DND-41 (cell line): ENCODE data around the gene ARL6IP4.

ENCODE experiments used
- ATAC-seq: fragments of 200-7000 bp; cut with Tn5 transposase; 3 replicates; pipeline ENCODE4 v1.9.1; 2021; ENCODE audit warnings: low read depth; ENCODE audit not compliant: insufficient read depth
- DNase-seq: peaks from one replicate; pipeline ENCODE4 v3.0.0-alpha.2; 2020
- H2AFZ ChIP-seq: 2 replicates; pipeline ENCODE4 v1.6.0; 2012; ENCODE audit warnings: low read depth, low read length
- H3K27ac ChIP-seq: 2 replicates; pipeline ENCODE4 v1.5.1; 2012; ENCODE audit warnings: low read length, inconsistent platforms
- H3K27me3 ChIP-seq: fragments of 200-600 bp; sonication (generic); 2 replicates; pipeline ENCODE4 v1.6.0; 2012; ENCODE audit warnings: low read length, mild to moderate bottlenecking, inconsistent platforms; ENCODE audit not compliant: insufficient read depth, poor library complexity
- H3K36me3 ChIP-seq: 2 replicates; pipeline ENCODE4 v1.5.1; 2012; ENCODE audit warnings: low read length, inconsistent platforms; ENCODE audit not compliant: insufficient read depth
- H3K4me1 ChIP-seq: 2 replicates; pipeline ENCODE4 v1.5.1; 2012; ENCODE audit warnings: mild to moderate bottlenecking, low read length; ENCODE audit not compliant: insufficient read depth
- H3K4me2 ChIP-seq: 2 replicates; pipeline ENCODE4 v1.6.0; 2012; ENCODE audit warnings: mild to moderate bottlenecking, moderate library complexity, low read length, inconsistent platforms; ENCODE audit not compliant: insufficient read depth
- H3K4me3 ChIP-seq, 2 experiments: fragments of 200-600 bp in 1 of 2; shearing (Covaris generic) in 1 of 2; 2 replicates each; pipeline ENCODE4 v1.5.1; 2012 to 2016; ENCODE audit warnings: inconsistent platforms in 2 of 2, low read length in 2 of 2, mild to moderate bottlenecking in 2 of 2, low read depth in 1 of 2, moderate library complexity in 1 of 2
- H3K79me2 ChIP-seq: 2 replicates; pipeline ENCODE4 v1.6.0; 2012; ENCODE audit warnings: low read length, inconsistent platforms; ENCODE audit not compliant: insufficient read depth
- H3K9ac ChIP-seq: 2 replicates; pipeline ENCODE4 v1.6.0; 2012; ENCODE audit warnings: low read depth, mild to moderate bottlenecking, inconsistent platforms, low read length, moderate library complexity
- H3K9me3 ChIP-seq: 2 replicates; pipeline ENCODE4 v1.5.1; 2012; ENCODE audit warnings: low read length, moderate library complexity, mild to moderate bottlenecking, inconsistent platforms; ENCODE audit not compliant: insufficient read depth, severe bottlenecking
- H4K20me1 ChIP-seq: 2 replicates; pipeline ENCODE4 v1.6.0; 2012; ENCODE audit warnings: low read length; ENCODE audit not compliant: insufficient read depth
- CTCF ChIP-seq: IDR thresholded peaks from 2 replicates; pipeline ENCODE4 v1.5.1; 2012; ENCODE audit warnings: borderline replicate concordance, low read length, moderate library complexity, mild to moderate bottlenecking; ENCODE audit not compliant: poor library complexity, severe bottlenecking; ENCODE audit errors: extremely low read depth
- EZH2 ChIP-seq: IDR thresholded peaks from 3 replicates; pipeline ENCODE4 v1.6.1; 2012; ENCODE audit warnings: borderline replicate concordance, low read depth, mild to moderate bottlenecking, moderate library complexity, low read length, inconsistent platforms; ENCODE audit not compliant: severe bottlenecking

Gene ARL6IP4

GRCh38 chr12:123019841-123020138, 39.3 kb downstream of the ARL6IP4 start:
- no peak overlapping the region for H3K27ac ChIP-seq
- H3K79me2 ChIP-seq: no peaks in the 10 kb centered on the region
- H3K27me3 ChIP-seq: no peaks in the 10 kb centered on the region
- no peak for DNase-seq
- TF ChIP-seq EZH2 (no peak), CTCF (no peak)
- H3K9me3 ChIP-seq: no peaks in the 10 kb centered on the region
- no peaks in the 10 kb centered on the region for H3K36me3 ChIP-seq
- no peak overlapping the region for H3K4me2 ChIP-seq
- H3K4me3 ChIP-seq: no peak overlapping the region
- H3K9ac ChIP-seq: no peak overlapping the region
- no peak overlapping the region for H2AFZ ChIP-seq
- ATAC-seq: no peak
- H4K20me1 ChIP-seq: no peaks in the 10 kb centered on the region; the same call in 1 of the 2 replicates
- no peaks in the 10 kb centered on the region for H3K4me1 ChIP-seq

GRCh38 chr12:123021688-123022604, 41.5 kb downstream of the ARL6IP4 start:
- no peaks in the 10 kb centered on the region for H3K9me3 ChIP-seq
- no peaks in the 10 kb centered on the region for H3K4me1 ChIP-seq
- H3K4me3 ChIP-seq: no peak overlapping the region
- no peak overlapping the region for H3K9ac ChIP-seq
- no peaks in the 10 kb centered on the region for H3K27me3 ChIP-seq
- ATAC-seq (no peak), DNase-seq (no peak)
- no peaks in the 10 kb centered on the region; the same call in 1 of the 2 replicates for H4K20me1 ChIP-seq
- H2AFZ ChIP-seq: no peak overlapping the region
- TF ChIP-seq EZH2: no peak
- no peak for TF ChIP-seq CTCF
- no peak overlapping the region for H3K27ac ChIP-seq
- H3K79me2 ChIP-seq: no peaks in the 10 kb centered on the region
- no peak overlapping the region for H3K4me2 ChIP-seq
- H3K36me3 ChIP-seq: no peaks in the 10 kb centered on the region

- no peaks in the 10 kb centered on the region for H3K36me3 ChIP-seq
- H3K9ac ChIP-seq: no peak overlapping the region
- DNase-seq (no peak), ATAC-seq (no peak)
- H2AFZ ChIP-seq: no peak overlapping the region
- TF ChIP-seq EZH2: no peak
- H3K27ac ChIP-seq: no peak overlapping the region
- no peaks in the 10 kb centered on the region for H3K4me1 ChIP-seq
- no peak overlapping the region for H3K4me2 ChIP-seq
- H3K9me3 ChIP-seq: no peaks in the 10 kb centered on the region
- H3K27me3 ChIP-seq: no peaks in the 10 kb centered on the region
- no peaks in the 10 kb centered on the region; the same call in 1 of the 2 replicates for H4K20me1 ChIP-seq
- no peaks in the 10 kb centered on the region for H3K79me2 ChIP-seq
- H3K4me3 ChIP-seq: no peak overlapping the region
Observed at GRCh38 chr12:123022846-123023245, 42.4 kb downstream of the ARL6IP4 start.

- Histone ChIP-seq H3K27me3 (no peaks in the 10 kb centered on the region), H3K9ac (no peak overlapping the region), H3K9me3 (no peaks in the 10 kb centered on the region), H3K36me3 (no peaks in the 10 kb centered on the region), H3K4me3 (no peak overlapping the region), H3K4me2 (no peak overlapping the region), H4K20me1 (no peaks in the 10 kb centered on the region; the same call in 1 of the 2 replicates), H3K27ac (no peak overlapping the region), H3K4me1 (no peaks in the 10 kb centered on the region), H2AFZ (no peak overlapping the region), H3K79me2 (no peaks in the 10 kb centered on the region)
- no peak for DNase-seq
- ATAC-seq: no peak
- no peak for TF ChIP-seq CTCF
- TF ChIP-seq EZH2: no peak
Observed at GRCh38 chr12:123024819-123025391, 44.4 kb downstream of the ARL6IP4 start.
